Left hindlimb (tissue), 1 donor: ENCODE results near the gene MAGEB18.

Experiments used
- DNase-seq: peaks from one replicate; pipeline ENCODE4 v3.0.0-alpha.2; 2018

Gene MAGEB18

GRCh38 chrX:26138274-26138673 is at the start of gene MAGEB18:
MAGEB18 (plus strand) TSS chrX:26138343; CDS start chrX:26138986, 643 bp downstream.
- no peak for DNase-seq

- DNase-seq, result no peak
Observed at GRCh38 chrX:26100421-26100920, 37.7 kb upstream of the MAGEB18 start.

GRCh38 chrX:26109142-26109541 is 29.0 kb upstream of the MAGEB18 start:
- no peak for DNase-seq

- no peak for DNase-seq
Observed at GRCh38 chrX:26146024-26146423, 7.9 kb downstream of the MAGEB18 start.

GRCh38 chrX:26160301-26160700 is 22.2 kb downstream of the MAGEB18 start, which contains the start of gene MAGEB6B:
MAGEB6B (plus strand) TSS chrX:26160601; CDS start chrX:26160601, 0 bp downstream.
- no peak for DNase-seq
